HG03280 (cell line): Measurements from ENCODE around the gene RNF4.
"Not testable (repeated sequence)": the region's sequence is repeated elsewhere in the genome, so short reads cannot be mapped to it uniquely, and the experiment has no call there.

Experiments
- ATAC-seq: cut with Tn5 transposase; IDR thresholded peaks from one replicate; pipeline ENCODE4 v1.9.1; 2021; ENCODE audit warnings: mild to moderate bottlenecking, moderate library complexity; ENCODE audit not compliant: unreplicated experiment

RNF4 gene

GRCh38 chr4:2516635-2517034, 47.7 kb downstream of the RNF4 start:
- ATAC-seq, result no peak

GRCh38 chr4:2526559-2526958, 57.7 kb downstream of the RNF4 start:
- ATAC-seq, result no peak

- no peak for ATAC-seq
Measured at GRCh38 chr4:2534904-2535375, 66.0 kb downstream of the RNF4 start.

GRCh38 chr4:2535376-2536192, 66.7 kb downstream of the RNF4 start:
- peak; percentile 19 for ATAC-seq

GRCh38 chr4:2536193-2537010, 67.5 kb downstream of the RNF4 start, which contains the start of gene FAM193A:
Gene FAM193A, plus strand, starts transcription at chr4:2536647. Its CDS starts 269 bp downstream, at chr4:2536916.
- peak; percentile 90 for ATAC-seq

GRCh38 chr4:2537011-2537830, 68.3 kb downstream of the RNF4 start:
- ATAC-seq, result peak; percentile 28

- ATAC-seq, result not testable (repeated sequence)
Measured at GRCh38 chr4:2543580-2544191, 74.8 kb downstream of the RNF4 start.

GRCh38 chr4:2545321-2546013, 76.6 kb downstream of the RNF4 start:
- no peak for ATAC-seq

GRCh38 chr4:2546286-2546823, 77.4 kb downstream of the RNF4 start:
- ATAC-seq, result no peak

GRCh38 chr4:2546961-2547691, 78.2 kb downstream of the RNF4 start:
- ATAC-seq, result not testable (repeated sequence)

GRCh38 chr4:2551118-2551517, 82.2 kb downstream of the RNF4 start:
- no peak for ATAC-seq

- ATAC-seq, result no peak
Measured at GRCh38 chr4:2552806-2553205, 83.9 kb downstream of the RNF4 start.

GRCh38 chr4:2558301-2558700, 89.4 kb downstream of the RNF4 start:
- ATAC-seq, result no peak

GRCh38 chr4:2560167-2560566, 91.3 kb downstream of the RNF4 start:
- ATAC-seq, result no peak
